Stimulated activated CD4-positive, alpha-beta T cell treated with anti-CD3 and anti-CD28 coated beads, TNF-alpha, amount 100 ng/mL, for 4 hours (primary cell): Measurements from ENCODE around the gene MYBPC3.
"Not testable (repeated sequence)": the region's sequence is repeated elsewhere in the genome, so short reads cannot be mapped to it uniquely, and the experiment has no call there.

Experiments used
- DNase-seq, 3 experiments: peaks; one replicate each; pipeline ENCODE4 v3.0.0-alpha.2; 2020; ENCODE audit warnings: low read depth in 3 of 3

The MYBPC3 gene

GRCh38 chr11:47324520-47324919 lies 28.0 kb downstream of the MYBPC3 start:
- no peak for DNase-seq

GRCh38 chr11:47318166-47318565 lies 34.3 kb downstream of the MYBPC3 start:
- DNase-seq, result no peak

- no peak for DNase-seq
Observed at GRCh38 chr11:47317064-47317828, 35.3 kb downstream of the MYBPC3 start.

- not testable (repeated sequence) for DNase-seq
Observed at GRCh38 chr11:47316501-47316900, 36.0 kb downstream of the MYBPC3 start.

- no peak for DNase-seq
Observed at GRCh38 chr11:47314992-47315391, 37.5 kb downstream of the MYBPC3 start.

- no peak for DNase-seq
Observed at GRCh38 chr11:47308050-47308823, 44.3 kb downstream of the MYBPC3 start.

- no peak for DNase-seq
Observed at GRCh38 chr11:47306484-47306844, 46.0 kb downstream of the MYBPC3 start.

- no peak for DNase-seq
Observed at GRCh38 chr11:47305734-47306483, 46.6 kb downstream of the MYBPC3 start.

- no peak for DNase-seq
Observed at GRCh38 chr11:47302853-47303252, 49.6 kb downstream of the MYBPC3 start.

- DNase-seq, result no peak
Observed at GRCh38 chr11:47299078-47299477, 53.4 kb downstream of the MYBPC3 start.

- no peak for DNase-seq
Observed at GRCh38 chr11:47296045-47296444, 56.5 kb downstream of the MYBPC3 start.

GRCh38 chr11:47295385-47295784 lies 57.1 kb downstream of the MYBPC3 start:
- no peak for DNase-seq

GRCh38 chr11:47289856-47290255 lies 62.6 kb downstream of the MYBPC3 start:
- DNase-seq, result no peak

GRCh38 chr11:47288066-47288465 lies 64.4 kb downstream of the MYBPC3 start:
- no peak for DNase-seq

- DNase-seq, result no peak
Observed at GRCh38 chr11:47285969-47286770, 66.3 kb downstream of the MYBPC3 start.

GRCh38 chr11:47284151-47284550 lies 68.4 kb downstream of the MYBPC3 start:
- no peak for DNase-seq

- no peak for DNase-seq
Observed at GRCh38 chr11:47282462-47282861, 70.0 kb downstream of the MYBPC3 start.
